HG02938 (cell line): Measurements from ENCODE around the gene SAV1.
"Not testable (repeated sequence)": the region's sequence is repeated elsewhere in the genome, so short reads cannot be mapped to it uniquely, and the experiment has no call there.

ENCODE experiments used
- ATAC-seq: cut with Tn5 transposase; IDR thresholded peaks from one replicate; pipeline ENCODE4 v1.9.1; 2021; ENCODE audit warnings: mild to moderate bottlenecking, moderate library complexity; ENCODE audit not compliant: unreplicated experiment

Gene SAV1

DNA sequence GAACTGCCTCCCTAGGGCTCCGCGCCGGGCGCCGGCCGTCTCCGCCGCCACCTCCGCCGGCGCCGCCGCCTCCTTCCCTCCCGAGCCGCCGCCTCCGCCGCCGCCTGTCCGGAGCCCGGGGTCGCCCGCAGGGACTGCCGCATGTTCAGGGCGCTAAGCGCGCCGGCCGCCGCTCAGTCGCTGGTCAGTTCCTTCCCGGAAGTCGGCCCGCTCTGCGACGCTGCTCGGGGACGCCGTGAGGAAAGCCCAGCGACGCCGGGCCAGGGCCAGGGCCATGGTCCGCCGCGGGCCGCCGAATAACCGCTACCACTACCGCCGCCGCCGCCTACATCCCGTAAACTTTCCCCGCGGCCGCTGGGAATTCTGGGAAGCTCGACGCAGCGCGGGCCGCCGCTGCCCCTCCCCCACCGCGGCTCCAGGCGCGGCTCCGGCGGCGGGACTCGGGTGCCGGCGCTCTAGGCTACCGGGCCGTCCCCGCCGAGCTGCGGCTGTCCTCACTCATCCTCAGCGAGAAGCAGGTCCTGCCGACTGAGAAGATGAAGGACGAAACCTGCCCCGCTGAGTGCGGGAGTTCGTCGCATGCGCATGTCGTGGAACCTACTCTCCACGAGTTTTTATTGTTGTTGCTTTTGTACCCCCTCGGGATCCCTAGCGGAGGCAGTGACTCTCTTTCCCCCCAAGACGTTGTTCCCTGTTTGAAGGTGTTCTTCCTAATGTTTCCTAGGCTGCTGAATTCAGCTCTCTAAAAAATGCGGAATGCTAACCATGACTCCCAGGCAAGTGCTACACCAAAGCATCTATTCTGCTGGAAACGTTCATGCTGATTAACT is at the start of gene SAV1:
Gene SAV1 (minus strand): TSS at position 311 of the 830 bp plus-strand sequence. CDS start 339 bp downstream, outside the sequence.
- peak; percentile 57 for ATAC-seq

DNA sequence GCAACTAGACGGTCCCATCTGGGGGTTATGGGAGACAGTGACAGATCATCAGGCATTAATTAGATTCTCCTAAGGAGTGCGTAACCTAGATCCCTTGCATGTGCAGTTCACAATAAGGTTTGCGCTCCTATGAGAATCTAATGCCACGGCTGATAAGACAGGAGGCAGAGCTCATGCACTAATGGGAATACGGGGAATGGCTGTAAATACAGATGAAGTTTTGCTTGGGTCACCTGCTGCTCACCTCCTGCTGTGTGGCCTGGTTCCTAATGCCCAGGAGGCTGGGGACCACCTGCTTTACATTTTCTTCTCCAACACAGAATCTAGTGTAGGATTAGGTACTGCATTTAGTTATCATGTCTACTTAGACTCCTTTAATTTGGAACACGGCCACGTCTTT is 49.7 kb upstream of the SAV1 start:
- ATAC-seq = no peak

DNA sequence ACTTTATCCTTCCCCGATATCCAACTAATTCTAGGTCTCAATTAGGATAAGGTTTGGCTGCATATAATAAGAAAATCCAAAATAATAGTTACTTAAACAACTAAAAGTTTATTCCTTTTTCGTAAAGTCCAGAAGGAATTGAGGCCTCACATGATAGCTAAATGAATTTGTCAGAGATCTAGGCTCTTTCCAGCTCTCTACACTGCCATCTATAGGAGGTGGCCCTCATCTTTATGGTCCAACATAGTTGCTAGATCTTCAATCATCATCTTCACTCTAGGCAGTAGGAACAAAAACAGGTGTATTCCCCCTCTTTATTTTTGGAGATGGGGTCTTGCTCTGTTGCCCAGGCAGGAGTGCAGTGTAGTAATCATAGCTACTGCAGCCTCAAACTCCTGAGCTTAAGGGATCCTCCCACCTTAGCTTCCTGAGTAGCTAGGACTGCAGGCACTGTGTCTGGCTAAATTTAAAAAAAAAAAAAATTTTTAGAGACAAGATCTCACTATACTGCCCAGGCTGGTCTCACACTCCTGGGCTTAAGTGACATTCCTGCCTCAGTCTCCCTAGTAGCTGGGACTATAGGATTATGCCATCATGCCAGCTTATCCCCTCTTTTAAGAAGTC is 46.5 kb upstream of the SAV1 start:
- no peak for ATAC-seq

DNA sequence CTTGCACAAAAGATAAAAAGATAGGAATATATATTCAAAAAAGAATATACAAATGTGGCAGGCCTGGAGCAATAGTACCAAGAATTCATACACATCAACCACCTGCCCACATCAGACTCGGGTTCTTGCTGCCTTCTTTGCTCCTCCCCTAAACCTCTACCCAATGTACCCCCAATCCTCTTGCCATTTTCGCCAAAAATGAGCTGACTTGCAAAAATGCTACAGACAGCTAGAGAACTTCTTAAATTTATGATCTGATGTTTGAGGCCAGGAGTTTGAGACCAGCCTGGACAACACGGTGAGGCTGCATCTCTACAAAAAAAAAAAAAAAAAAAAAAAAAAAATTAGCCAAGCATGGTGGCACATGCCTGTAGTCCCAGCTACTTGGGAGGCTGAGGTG is 42.9 kb upstream of the SAV1 start:
- ATAC-seq = no peak

DNA sequence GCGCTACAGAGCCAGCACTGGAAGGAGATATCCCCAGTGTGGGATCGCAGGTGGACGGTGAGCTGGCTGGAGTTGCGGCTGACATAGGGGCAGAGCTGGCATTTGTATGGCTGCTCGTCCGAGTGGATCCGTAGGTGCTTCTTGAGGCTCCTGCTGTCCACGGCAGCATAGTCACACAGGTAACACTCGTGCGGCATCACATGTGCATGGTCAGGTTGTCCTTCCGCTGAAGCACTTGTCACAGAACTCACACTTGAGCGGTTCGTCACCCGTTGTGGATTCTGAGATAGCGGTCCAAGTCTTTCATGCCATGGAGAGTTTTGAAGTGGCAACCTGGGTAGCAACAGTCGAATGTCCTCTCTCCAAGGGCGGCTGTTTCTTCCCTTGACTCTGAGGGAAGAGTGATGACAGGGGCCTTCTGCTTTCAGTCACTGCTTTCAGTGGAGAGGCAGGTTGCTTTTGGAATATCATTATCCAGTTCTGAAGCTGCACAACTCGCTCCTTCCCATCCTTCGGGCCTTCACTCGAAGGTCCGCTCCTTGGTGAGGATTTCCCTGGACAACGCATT is 37.0 kb upstream of the SAV1 start:
- no peak for ATAC-seq

DNA sequence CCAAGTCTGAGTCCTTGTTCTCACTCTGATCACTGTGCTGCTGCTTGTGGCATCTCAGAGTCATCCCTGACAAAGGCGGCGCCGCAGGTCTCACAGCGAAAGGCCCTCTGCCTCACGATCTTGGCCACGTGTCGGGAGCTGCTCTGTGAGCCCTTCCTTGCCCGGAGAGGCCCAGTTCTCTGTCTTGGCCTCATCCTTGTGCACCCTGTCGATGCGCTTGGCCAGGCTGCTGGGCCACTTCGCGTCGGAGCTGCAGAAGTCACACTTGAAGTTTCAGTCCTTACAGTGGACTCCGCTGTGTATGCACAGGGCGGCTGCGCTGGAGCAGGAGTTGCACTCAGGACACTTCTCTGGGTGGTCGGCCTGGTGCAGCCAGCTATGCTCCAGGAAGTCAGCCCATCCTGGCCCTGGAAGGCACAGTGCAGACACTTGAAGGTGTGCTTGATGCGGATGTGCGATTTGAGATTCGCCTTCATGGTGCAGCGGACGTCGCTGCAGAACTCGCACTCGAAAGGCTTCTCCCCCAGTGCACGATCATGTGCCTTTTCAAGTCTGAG is 36.4 kb upstream of the SAV1 start:
- ATAC-seq = no peak

DNA sequence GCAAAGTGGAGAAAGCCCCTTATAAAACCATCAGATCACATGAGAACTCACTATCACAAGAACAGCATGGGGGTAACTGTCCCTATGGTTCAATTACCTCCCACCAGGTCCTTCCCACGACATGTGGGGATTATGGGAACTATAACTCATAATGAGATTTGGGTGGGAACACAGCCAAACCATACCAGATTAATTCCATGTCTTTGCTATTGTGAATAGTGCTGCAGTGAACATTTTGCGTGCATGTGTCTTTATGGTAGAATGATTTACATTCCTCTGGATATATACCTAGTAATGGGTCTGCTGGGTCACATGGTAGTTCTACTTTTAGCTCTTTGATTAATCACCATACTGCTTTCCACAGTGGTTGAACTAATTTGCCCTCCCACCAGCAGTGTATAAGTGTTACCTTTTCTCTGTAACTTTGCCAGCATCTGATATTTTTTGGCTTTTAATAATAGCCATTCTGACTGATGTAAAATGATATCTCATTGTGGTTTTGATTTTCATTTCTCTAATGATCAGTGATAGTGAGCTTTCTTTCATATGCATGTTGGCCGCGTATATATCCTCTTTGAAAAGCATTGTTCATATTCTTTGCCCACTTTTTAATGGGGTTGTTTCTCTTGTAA is 29.7 kb upstream of the SAV1 start:
- ATAC-seq = no peak

DNA sequence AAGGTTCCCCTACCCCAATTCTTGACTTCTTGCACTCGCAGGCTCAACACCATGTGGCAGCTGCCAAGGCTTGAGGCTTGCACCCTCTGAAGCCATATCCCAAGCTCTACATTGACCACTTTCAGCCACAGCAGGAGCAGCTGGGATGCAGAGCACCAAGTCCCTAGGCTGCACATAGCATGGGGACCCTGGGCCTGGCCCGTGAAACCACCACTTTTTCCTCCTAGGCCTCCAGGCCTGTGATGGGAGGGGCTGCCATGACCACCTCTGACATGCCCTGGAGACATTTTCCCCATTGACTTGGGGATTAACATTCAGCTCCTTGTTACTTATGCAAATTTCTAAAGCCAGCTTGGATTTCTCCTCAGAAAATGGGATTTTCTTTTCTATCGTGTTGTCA is 26.2 kb upstream of the SAV1 start:
- ATAC-seq = not testable (repeated sequence)

DNA sequence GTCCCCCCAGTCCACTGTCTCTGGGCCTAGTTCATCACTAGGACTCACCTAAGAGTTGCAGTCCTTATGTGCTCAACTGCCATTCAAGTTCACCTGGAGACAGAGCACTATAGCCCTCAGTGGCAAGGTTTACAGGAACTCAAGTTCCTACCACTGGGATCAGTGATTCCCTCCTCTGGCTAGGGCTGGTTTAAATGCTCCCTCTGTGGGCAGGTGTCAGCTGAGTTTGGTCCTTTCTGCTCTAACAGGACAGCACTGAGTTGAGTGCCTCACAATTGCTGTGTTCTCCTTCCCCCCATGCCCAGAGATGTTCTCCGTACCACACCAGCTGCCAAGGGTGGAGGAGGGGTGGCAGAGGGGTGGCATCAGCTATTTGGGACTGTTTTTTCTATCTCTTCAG is 20.8 kb upstream of the SAV1 start:
- no peak for ATAC-seq

DNA sequence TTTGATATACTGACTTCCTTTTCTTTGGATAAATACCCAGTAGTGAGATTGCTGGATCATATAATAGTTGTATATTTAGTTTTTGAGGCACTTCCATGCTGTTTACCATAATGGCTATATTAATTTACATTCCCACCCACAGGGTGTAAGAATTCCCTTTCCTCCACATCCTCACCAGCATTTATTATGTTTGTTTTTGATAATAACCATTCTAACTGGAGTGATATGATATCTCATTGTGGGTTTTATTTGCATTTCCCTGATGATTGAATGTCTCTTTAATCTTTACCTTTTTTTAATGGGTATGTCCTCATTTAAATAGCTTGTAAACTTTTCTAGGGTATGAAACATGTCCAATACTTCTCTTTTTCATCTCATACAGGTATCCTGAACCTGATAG is 11.6 kb upstream of the SAV1 start:
- ATAC-seq = no peak

DNA sequence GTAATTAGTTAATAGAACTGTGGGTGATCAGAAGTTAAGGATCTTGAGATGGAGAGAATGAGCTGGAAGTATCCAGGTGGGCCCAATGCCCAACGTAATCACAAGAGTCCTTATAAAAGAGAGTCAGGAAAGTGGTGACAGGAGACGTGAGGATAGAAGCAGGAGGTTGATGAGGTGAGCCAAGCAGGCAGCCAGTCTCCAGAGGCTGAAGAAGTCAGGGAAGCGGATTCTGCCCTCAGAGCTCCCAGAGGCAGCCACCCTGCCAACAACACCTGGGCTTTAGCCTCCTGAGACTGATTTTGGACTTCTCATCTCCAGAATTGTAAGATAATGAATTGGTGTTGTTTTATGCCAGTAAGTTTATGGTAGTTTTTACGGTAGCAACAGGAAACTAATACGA is 10.1 kb upstream of the SAV1 start:
- no peak for ATAC-seq

DNA sequence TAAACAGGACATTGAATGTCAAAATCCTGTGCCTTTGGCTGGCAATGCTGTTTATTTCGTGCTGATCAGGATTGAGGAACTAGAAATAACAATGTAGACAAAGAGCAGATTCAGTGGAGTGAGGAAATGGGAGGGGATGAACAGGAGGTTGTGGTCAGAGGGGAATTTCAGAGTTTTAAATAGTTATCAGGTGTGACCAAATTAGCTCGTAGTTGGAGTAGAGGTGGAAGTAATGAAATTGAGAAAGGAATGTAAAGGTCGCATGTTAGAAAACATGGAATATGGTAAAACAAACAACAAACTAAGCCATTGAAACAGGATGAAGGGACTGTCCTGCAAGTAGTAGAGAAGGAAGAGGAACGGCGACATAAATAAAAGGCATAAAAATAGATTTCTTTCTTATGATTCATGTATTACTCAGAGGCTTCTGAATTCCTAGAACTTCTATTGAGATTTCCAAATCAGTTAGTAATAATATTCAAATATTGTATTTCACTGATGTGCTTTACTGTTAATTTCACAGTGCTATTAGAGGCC is 9.5 kb upstream of the SAV1 start:
- no peak for ATAC-seq

DNA sequence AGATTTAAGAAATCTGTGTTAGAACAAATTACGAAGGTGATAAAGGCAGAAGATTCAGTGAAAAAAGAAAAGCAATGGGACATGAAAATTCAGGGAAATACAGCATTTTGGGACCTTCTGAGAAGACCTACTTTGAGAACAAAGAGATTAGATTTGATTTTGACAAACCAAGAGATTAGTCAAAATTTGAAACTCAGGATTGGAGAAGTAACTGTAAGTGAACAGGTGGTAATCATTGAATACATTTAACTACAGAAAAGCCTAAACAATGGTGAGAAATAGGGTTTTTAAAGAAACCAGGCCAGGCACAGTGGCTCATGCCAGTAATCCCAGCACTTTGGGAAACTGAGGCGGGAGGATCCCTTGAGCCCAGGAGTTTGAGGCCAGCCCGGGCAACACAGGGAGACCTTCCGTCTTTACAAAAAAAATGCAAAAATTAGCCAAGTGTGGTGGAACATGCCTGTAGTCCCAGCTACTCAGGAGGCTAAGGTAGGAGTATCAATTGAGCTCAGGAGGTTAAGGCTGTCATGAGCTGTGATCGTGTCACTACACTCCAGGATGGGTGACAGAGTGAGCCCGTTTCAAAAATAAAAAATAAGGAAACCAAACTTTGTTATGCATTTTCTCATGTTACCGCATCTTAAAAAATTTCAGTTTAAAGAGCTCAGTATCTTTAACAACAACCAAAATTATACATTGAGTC is 8.9 kb upstream of the SAV1 start:
- no peak for ATAC-seq

DNA sequence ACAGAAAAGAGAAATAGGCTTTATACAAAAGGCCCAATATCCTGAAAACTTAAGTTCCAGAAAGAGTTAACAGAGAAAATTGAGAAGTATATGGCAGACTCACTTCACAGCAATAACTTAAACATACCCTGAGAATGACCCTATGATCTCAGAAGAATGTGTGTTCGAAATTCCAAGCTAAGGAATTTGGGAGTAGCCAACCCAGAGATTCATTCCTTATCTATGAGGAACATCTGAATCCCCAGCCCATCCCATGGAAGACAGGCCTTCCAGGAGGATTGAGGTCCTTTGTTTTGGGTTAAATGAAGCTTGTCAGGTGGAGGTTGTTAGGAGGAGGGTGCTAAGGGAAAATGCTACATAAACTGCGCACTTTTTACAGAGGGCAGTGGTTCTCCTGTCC is 7.5 kb upstream of the SAV1 start:
- ATAC-seq = no peak

DNA sequence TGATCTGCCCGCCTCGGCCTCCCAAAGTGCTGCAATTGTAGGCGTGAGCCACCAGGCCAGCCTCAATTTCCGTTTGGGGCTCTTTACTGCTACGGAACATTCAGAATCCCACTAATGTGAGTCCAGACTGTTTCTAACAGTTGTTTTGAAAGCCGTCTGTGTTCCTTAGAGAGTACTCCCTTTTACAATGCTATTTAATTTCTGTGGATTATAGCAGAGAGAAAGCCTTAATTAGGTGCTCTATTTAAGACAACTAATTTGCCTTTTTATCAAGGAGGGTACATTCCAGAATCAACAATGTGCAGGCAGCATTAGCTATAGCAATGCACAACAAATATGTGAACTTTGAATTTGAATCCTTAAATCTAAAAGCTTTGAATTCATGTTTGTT is 2.8 kb upstream of the SAV1 start:
- ATAC-seq = no peak

DNA sequence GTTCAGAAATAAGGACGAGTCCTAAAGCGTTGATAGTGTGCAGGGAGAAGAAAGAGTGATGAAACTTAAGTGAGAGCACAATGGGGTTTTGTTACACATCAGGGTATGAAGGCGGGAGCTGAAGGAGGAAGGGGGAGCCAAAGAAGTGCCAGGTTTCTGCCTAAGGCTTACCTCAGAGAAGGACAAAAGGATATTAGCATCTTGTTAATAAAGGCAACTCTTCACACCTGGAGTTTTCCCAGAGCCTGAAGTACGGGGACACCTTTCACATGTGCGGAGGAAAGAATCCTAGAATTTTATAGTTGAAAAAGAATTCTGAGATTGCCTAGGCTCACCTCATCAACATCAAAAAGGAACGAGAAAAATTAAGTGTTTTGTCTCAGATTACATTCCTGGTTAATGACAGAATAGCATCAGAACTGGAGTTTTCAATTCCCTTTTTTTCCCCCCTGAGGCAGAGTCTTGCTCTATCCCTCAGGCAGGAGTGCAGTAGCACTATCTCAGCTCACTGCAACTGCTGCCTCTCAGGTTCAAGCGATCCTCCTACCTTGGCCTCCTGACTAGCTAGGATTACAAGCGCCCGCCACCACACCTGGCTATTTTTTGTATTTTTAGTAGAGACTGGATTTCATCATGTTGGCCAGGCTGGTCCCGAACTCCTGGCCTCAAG is 2.2 kb upstream of the SAV1 start:
- ATAC-seq = no peak

DNA sequence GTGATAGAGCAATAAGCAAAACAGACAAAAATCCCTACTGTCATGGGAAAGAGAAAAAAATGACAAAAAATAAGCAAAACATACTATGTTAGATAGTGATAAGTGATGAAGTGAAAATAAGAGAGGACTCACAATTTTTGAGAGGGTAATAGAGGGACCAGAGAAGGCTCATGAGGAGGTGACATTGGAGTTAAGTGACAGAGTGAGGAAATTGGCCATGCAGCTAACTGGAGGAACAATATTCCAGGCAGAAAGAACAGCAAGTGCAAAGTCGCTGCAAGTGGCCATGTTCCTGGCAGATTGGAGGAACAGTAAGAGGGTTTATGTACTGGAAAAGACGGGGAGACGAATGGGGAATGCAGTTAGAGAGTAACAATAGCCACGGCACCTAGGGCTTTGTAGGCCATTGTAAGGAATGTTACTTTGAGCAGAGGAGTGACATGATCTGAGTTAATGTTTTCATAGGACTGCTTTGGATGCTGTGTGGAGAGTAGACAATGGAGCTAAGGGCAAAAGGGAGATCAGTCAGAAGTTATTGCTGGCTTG is 1.4 kb upstream of the SAV1 start:
- no peak for ATAC-seq

DNA sequence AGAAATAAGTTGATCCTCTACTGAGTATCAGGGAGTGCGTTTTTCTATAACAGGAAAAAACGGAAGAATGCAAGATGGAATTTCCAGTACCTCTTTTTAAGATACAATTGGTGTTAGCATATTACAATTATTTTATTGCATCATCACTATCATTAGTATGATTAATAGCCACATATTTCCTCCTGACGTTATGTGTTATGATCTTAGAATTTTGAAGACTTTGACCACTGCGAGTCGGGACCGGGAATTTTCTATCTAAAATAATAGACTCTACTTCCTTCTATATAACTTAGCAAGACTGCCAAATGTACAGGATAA is 679 bp upstream of the SAV1 start:
- ATAC-seq = no peak

DNA sequence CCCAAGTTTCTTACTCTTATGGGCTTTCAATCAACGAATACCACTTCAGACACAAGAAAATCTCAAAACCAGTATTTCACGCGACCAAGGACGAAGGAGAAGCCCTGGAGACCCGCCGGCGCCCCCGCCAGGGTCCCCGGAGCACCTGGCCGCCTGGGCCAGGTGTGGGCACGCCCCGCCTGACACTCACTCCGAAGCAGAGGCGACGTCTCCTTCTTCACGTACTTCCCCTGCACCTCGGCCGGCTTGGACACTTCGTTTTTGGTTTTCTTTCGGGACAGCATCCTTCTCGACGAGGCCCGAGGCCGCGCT is 466 bp downstream of the SAV1 start:
- peak; percentile 36 for ATAC-seq
